Measurements from ENCODE around the gene RMP24.

Gene RMP24

DNA sequence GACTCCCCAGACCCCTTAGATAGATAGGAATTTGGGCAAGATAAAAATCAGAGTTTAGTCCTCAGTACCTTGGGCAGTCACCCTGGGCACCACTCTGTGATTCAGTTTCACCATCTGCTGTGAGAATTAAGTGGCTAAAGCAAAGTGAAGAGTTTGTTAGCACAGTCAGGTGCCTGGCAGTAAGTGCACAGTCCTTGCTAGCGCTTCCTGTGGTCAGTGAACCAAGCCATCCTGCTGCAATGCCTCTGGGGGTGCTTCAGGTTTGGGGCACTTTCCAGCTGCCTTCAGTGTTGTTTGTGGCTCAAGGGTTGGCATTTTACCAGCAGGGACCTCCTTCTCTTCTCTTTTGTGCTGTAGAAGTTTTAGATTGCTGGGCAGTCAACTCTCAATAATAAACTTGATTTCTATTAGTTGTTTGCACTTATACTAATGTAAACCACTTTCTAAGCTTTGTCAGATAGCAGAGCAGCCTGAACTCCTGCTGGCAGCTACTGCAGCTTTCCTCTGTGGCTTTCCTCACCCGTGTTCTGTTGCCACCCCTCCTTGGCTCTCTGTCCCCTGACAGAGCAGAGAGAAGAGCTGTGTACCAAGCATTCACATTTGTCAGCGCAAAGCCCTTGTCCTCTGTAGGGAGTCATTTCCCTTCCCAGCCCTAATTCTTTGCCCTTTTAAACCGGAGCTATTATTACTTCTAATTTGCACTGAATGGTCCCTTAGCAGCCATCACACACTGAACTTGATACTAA is 48.4 kb upstream of the RMP24 start:
- ATAC-seq (peak; percentile 87), DNase-seq (ENCODE audit: low spot score) (no peak)
- Histone ChIP-seq H3K36me3 (ENCODE audit: insufficient read depth) (no peaks in the 10 kb centered on the region), H3K79me2 (replicated peaks; ENCODE audit: insufficient read depth) (no peaks in the 10 kb centered on the region; the same call in 1 of the 2 replicates), H3F3A (replicated peaks; ENCODE audit: low read depth) (peaks cover 4% of the 10 kb centered on the region; the same call in 1 of the 2 replicates), H3K4me2 (peak overlapping the region; percentile 48), H3K27me3 (ENCODE audit: insufficient read depth) (no peaks in the 10 kb centered on the region), H3K4me1 (ENCODE audit: insufficient read depth) (peaks cover 19% of the 10 kb centered on the region), H4K20me1 (replicated peaks; ENCODE audit: insufficient read depth) (no peaks in the 10 kb centered on the region), H3K27ac (ENCODE audit: low read depth) (peak overlapping the region; percentile 20; the same call in 1 of the 2 replicates), H3K4me3 (no peak overlapping the region), H2AFZ (no peak overlapping the region), H3K9me2 (ENCODE audit: insufficient read depth) (peaks cover 9% of the 10 kb centered on the region; the same call in 1 of the 2 replicates)
- peaks cover 22% of the 10 kb centered on the region for H3K36me3 Mint-ChIP-seq (ENCODE audit: low read depth)
- no peak overlapping the region for H3K4me3 Mint-ChIP-seq
- peak overlapping the region; percentile 33; the same call in 1 of the 2 replicates for H3K27ac Mint-ChIP-seq
- peaks cover 6% of the 10 kb centered on the region; the same call in 1 of the 3 replicates for H3K9me3 Mint-ChIP-seq
- peaks cover 21% of the 10 kb centered on the region for H3K4me1 Mint-ChIP-seq
- peaks cover 1% of the 10 kb centered on the region for H3K27me3 Mint-ChIP-seq (ENCODE audit: insufficient read depth, low read depth, poor library complexity)
- TF ChIP-seq NANOG (IDR thresholded peaks at IDR 0.05; ENCODE audit: borderline replicate concordance) (no peak), EZH2 (IDR thresholded peaks at IDR 0.05; ENCODE audit: low read depth, unreplicated experiment) (no peak), CREB1 (CRISPR knock-in tag; IDR thresholded peaks at IDR 0.05; ENCODE audit: low read depth) (no peak), ZNF114 (CRISPR knock-in tag; IDR thresholded peaks at IDR 0.05) (no peak), STAT1 (IDR thresholded peaks at IDR 0.05; ENCODE audit: unreplicated experiment) (no peak), JUNB (IDR thresholded peaks at IDR 0.05; ENCODE audit: unreplicated experiment) (no peak), EZH2phosphoT487 (IDR thresholded peaks at IDR 0.05; ENCODE audit: unreplicated experiment) (no peak), ZNF331 (CRISPR knock-in tag; IDR thresholded peaks at IDR 0.05; ENCODE audit: low read depth) (no peak), POLR2AphosphoS5 (IDR thresholded peaks at IDR 0.05; ENCODE audit: low read depth) (no peak)
- TF ChIP-seq, protein P1, sequence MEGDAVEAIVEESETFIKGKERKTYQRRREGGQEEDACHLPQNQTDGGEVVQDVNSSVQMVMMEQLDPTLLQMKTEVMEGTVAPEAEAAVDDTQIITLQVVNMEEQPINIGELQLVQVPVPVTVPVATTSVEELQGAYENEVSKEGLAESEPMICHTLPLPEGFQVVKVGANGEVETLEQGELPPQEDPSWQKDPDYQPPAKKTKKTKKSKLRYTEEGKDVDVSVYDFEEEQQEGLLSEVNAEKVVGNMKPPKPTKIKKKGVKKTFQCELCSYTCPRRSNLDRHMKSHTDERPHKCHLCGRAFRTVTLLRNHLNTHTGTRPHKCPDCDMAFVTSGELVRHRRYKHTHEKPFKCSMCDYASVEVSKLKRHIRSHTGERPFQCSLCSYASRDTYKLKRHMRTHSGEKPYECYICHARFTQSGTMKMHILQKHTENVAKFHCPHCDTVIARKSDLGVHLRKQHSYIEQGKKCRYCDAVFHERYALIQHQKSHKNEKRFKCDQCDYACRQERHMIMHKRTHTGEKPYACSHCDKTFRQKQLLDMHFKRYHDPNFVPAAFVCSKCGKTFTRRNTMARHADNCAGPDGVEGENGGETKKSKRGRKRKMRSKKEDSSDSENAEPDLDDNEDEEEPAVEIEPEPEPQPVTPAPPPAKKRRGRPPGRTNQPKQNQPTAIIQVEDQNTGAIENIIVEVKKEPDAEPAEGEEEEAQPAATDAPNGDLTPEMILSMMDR (conservative IDR thresholded peaks at IDR 0.05; ENCODE audit: low read depth in 2 of 2), result no peak
- TF ChIP-seq, protein P2, sequence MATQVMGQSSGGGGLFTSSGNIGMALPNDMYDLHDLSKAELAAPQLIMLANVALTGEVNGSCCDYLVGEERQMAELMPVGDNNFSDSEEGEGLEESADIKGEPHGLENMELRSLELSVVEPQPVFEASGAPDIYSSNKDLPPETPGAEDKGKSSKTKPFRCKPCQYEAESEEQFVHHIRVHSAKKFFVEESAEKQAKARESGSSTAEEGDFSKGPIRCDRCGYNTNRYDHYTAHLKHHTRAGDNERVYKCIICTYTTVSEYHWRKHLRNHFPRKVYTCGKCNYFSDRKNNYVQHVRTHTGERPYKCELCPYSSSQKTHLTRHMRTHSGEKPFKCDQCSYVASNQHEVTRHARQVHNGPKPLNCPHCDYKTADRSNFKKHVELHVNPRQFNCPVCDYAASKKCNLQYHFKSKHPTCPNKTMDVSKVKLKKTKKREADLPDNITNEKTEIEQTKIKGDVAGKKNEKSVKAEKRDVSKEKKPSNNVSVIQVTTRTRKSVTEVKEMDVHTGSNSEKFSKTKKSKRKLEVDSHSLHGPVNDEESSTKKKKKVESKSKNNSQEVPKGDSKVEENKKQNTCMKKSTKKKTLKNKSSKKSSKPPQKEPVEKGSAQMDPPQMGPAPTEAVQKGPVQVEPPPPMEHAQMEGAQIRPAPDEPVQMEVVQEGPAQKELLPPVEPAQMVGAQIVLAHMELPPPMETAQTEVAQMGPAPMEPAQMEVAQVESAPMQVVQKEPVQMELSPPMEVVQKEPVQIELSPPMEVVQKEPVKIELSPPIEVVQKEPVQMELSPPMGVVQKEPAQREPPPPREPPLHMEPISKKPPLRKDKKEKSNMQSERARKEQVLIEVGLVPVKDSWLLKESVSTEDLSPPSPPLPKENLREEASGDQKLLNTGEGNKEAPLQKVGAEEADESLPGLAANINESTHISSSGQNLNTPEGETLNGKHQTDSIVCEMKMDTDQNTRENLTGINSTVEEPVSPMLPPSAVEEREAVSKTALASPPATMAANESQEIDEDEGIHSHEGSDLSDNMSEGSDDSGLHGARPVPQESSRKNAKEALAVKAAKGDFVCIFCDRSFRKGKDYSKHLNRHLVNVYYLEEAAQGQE (IDR thresholded peaks at IDR 0.05; ENCODE audit: unreplicated experiment), result no peak
- TF ChIP-seq, protein P3, sequence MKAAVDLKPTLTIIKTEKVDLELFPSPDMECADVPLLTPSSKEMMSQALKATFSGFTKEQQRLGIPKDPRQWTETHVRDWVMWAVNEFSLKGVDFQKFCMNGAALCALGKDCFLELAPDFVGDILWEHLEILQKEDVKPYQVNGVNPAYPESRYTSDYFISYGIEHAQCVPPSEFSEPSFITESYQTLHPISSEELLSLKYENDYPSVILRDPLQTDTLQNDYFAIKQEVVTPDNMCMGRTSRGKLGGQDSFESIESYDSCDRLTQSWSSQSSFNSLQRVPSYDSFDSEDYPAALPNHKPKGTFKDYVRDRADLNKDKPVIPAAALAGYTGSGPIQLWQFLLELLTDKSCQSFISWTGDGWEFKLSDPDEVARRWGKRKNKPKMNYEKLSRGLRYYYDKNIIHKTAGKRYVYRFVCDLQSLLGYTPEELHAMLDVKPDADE (IDR thresholded peaks at IDR 0.05), result no peak

Data from GM23338 (cell line).